NB4 (cell line): ENCODE results near the gene ALOX5.

ENCODE experiments used
- CTCF ChIP-seq: IDR thresholded peaks from one replicate; pipeline ENCODE4 v1.5.1; 2012; ENCODE audit warnings: low read depth, low read length
- POLR2A ChIP-seq: IDR thresholded peaks from 2 replicates; pipeline ENCODE4 v1.6.1; 2011; ENCODE audit warnings: mild to moderate bottlenecking; ENCODE audit not compliant: insufficient read length; ENCODE audit errors: extremely low read depth
- TF ChIP-seq, protein P1 (sequence below): IDR thresholded peaks from 2 replicates; pipeline ENCODE4 v1.6.1; 2011; ENCODE audit warnings: low read depth, low read length

DNA sequence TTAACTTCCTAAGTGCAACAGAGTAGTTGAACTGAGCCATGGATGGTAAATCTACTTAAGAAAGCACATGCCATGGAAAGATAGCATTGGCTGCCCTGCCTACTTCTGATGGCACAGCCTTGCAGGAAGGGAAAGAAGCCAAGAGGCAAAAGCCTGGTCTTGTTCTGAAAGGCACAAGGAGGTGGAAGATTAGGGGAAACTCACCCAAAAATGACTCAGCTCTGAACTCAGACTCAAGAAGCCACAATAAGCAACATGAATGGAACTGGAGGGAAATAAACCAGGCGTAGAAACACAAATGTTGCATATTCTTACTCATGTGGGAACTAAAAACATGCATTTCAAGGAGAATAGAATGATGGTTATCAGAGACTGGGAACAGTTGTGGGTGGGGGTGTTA is 20.8 kb upstream of the ALOX5 start:
- no peak for TF ChIP-seq CTCF
- no peak for TF ChIP-seq POLR2A
- TF ChIP-seq, protein P1, sequence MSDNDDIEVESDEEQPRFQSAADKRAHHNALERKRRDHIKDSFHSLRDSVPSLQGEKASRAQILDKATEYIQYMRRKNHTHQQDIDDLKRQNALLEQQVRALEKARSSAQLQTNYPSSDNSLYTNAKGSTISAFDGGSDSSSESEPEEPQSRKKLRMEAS = no peak
